ENCODE results near the gene ZNF319.

DNA sequence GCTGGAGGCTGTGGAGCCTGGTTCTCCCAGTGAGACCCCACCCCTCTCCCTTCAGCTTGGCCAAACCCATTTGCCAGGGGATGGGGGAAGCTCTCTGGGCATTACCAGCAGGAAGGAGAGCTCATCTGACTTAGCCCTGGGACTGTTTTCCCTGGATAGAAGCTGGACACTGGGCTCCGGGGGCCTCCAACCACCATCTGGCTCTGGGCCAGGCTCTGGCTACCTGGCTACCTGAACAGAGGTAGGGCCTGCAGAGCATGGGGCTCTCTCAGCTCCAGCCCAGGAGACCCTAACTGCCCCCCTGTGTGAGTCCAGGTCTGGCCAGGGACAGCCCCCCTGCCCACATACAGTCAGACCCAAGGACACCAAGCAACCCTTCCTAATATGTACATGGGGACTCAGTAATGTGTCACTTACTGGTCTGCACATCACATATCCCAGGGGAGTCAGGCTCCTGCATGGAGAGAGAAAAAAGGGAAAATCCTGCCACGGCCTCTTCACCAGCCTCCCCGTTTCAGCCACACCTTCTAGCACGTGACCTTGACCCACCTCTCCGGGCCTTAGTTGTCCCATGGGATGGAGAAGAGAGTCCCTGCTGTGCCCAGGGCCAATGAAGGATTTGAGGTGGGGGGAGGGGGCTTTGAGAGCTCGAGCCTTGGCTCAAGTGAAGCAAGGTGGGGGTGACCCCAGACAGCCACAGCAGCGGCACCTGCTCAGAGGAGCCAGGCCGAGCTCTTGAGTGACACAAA, 43.4 kb downstream of the ZNF319 start:
- TF ChIP-seq, protein P1, sequence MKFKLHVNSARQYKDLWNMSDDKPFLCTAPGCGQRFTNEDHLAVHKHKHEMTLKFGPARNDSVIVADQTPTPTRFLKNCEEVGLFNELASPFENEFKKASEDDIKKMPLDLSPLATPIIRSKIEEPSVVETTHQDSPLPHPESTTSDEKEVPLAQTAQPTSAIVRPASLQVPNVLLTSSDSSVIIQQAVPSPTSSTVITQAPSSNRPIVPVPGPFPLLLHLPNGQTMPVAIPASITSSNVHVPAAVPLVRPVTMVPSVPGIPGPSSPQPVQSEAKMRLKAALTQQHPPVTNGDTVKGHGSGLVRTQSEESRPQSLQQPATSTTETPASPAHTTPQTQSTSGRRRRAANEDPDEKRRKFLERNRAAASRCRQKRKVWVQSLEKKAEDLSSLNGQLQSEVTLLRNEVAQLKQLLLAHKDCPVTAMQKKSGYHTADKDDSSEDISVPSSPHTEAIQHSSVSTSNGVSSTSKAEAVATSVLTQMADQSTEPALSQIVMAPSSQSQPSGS (IDR thresholded peaks at IDR 0.05; ENCODE audit: low read length) = no peak
- no peak for TF ChIP-seq JUN (IDR thresholded peaks at IDR 0.05; ENCODE audit: low read depth, low read length)
- TF ChIP-seq TAF1 (IDR thresholded peaks at IDR 0.05; ENCODE audit: low read depth, low read length) = no peak
- TF ChIP-seq EP300 (IDR thresholded peaks at IDR 0.05; ENCODE audit: borderline replicate concordance in 1 of 2, low read depth in 2 of 2, low read length in 2 of 2) = no peak
- TF ChIP-seq, protein P2, sequence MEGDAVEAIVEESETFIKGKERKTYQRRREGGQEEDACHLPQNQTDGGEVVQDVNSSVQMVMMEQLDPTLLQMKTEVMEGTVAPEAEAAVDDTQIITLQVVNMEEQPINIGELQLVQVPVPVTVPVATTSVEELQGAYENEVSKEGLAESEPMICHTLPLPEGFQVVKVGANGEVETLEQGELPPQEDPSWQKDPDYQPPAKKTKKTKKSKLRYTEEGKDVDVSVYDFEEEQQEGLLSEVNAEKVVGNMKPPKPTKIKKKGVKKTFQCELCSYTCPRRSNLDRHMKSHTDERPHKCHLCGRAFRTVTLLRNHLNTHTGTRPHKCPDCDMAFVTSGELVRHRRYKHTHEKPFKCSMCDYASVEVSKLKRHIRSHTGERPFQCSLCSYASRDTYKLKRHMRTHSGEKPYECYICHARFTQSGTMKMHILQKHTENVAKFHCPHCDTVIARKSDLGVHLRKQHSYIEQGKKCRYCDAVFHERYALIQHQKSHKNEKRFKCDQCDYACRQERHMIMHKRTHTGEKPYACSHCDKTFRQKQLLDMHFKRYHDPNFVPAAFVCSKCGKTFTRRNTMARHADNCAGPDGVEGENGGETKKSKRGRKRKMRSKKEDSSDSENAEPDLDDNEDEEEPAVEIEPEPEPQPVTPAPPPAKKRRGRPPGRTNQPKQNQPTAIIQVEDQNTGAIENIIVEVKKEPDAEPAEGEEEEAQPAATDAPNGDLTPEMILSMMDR (IDR thresholded peaks at IDR 0.05; ENCODE audit: control extremely low read depth in 1 of 3, insufficient read depth in 1 of 3, low read depth in 1 of 3, low read length in 3 of 3) = no peak
- no peak for TF ChIP-seq GTF2F1 (IDR thresholded peaks at IDR 0.05; ENCODE audit: borderline replicate concordance, low read depth, low read length)
- no peak for TF ChIP-seq CHD2 (IDR thresholded peaks at IDR 0.05; ENCODE audit: low read length)
- TF ChIP-seq, protein P3, sequence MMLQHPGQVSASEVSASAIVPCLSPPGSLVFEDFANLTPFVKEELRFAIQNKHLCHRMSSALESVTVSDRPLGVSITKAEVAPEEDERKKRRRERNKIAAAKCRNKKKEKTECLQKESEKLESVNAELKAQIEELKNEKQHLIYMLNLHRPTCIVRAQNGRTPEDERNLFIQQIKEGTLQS (IDR thresholded peaks at IDR 0.05; ENCODE audit: insufficient read depth, low read depth, low read length) = no peak
- no peak for TF ChIP-seq POU5F1 (IDR thresholded peaks at IDR 0.05; ENCODE audit: low read depth, low read length)
- no peak for TF ChIP-seq CHD1 (IDR thresholded peaks at IDR 0.05; ENCODE audit: low read depth, low read length)
- TF ChIP-seq CREB1 (IDR thresholded peaks at IDR 0.05) = no peak
- TF ChIP-seq, protein P4, sequence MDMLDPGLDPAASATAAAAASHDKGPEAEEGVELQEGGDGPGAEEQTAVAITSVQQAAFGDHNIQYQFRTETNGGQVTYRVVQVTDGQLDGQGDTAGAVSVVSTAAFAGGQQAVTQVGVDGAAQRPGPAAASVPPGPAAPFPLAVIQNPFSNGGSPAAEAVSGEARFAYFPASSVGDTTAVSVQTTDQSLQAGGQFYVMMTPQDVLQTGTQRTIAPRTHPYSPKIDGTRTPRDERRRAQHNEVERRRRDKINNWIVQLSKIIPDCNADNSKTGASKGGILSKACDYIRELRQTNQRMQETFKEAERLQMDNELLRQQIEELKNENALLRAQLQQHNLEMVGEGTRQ (IDR thresholded peaks at IDR 0.05; ENCODE audit: low read length) = no peak
